ENCODE results near the gene KLB. TPM values are rescaled to one million over a fixed set of nuclear protein-coding genes. Genes with fewer than 3 reads are reported as not detected.

The KLB gene
- total and polyA plus RNA-seq, 2 donors (not counting 1 experiment from before 2014, with no cell fraction given), result 0.09 TPM; not detected in 1

Small RNA genes lying within 50 kb of the gene (small RNA-seq; reads per million reads assigned to genes)
- gene MIR5591 (ENCODE audit: insufficient read length, low read depth, low replicate concordance) (not detected), gene RF00019 (ENCODE audit: insufficient read length, low read depth, low replicate concordance) (not detected), gene RNU6-887P (ENCODE audit: insufficient read length, low read depth, low replicate concordance) (not detected)

Other genes starting within 250 kb of the KLB start
- 79.8 and 83.2 TPM in 2 replicates for gene WDR19, start 224.4 kb upstream of the KLB start, total RNA-seq
- 35.1 and 39.5 TPM in 2 replicates for gene WDR19, start 224.4 kb upstream of the KLB start, polyA plus RNA-seq
- gene RFC1, start 40.6 kb upstream of the KLB start, total RNA-seq, result 55.1 and 66.5 TPM in 2 replicates
- gene RFC1, start 40.6 kb upstream of the KLB start, polyA plus RNA-seq, result 14.9 and 32.1 TPM in 2 replicates
- gene RPL9, start 52.0 kb downstream of the KLB start, total RNA-seq, result 2,031 and 2,048 TPM in 2 replicates
- 2,407 and 3,409 TPM in 2 replicates for gene RPL9, start 52.0 kb downstream of the KLB start, polyA plus RNA-seq
- gene LIAS, start 52.1 kb downstream of the KLB start, total RNA-seq, result 20.9 and 24.7 TPM in 2 replicates
- 12.0 and 13.6 TPM in 2 replicates for gene LIAS, start 52.1 kb downstream of the KLB start, polyA plus RNA-seq
- 18.5 and 25.4 TPM in 2 replicates for gene UGDH, start 120.5 kb downstream of the KLB start, total RNA-seq
- gene UGDH, start 120.5 kb downstream of the KLB start, polyA plus RNA-seq, result 3.5 and 4.2 TPM in 2 replicates
- gene SMIM14, start 231.9 kb downstream of the KLB start, total RNA-seq, result 43.5 and 56.0 TPM in 2 replicates
- gene SMIM14, start 231.9 kb downstream of the KLB start, polyA plus RNA-seq, result 33.4 and 38.9 TPM in 2 replicates

Measured in B cell (primary cell).